H9 (cell line): ENCODE measurements around the gene CYB5R3. TPM values are rescaled to one million over a fixed set of nuclear protein-coding genes. Genes with fewer than 3 reads are reported as not detected.

Experiments
- DNase-seq: peaks from one replicate; pipeline ENCODE4 v3.0.0-alpha.2; 2017
- H2AFZ ChIP-seq: one replicate; pipeline ENCODE4 v1.6.1; 2013; ENCODE audit warnings: mild to moderate bottlenecking, low read length, control low read depth, moderate library complexity
- H2AK5ac ChIP-seq: 2 replicates; pipeline ENCODE4 v1.6.1; 2013; ENCODE audit warnings: low read length, control low read depth, mixed read lengths; ENCODE audit not compliant: insufficient read length
- H2BK120ac ChIP-seq: one replicate; pipeline ENCODE4 v1.6.1; 2013; ENCODE audit warnings: low read depth, mild to moderate bottlenecking, low read length, control low read depth, inconsistent platforms; ENCODE audit not compliant: poor library complexity, severe bottlenecking
- H2BK12ac ChIP-seq: 2 replicates; pipeline ENCODE4 v1.6.1; 2013; ENCODE audit warnings: low read length, control low read depth, mixed read lengths, low read depth; ENCODE audit not compliant: insufficient read length
- H2BK15ac ChIP-seq: 2 replicates; pipeline ENCODE4 v1.6.1; 2013; ENCODE audit warnings: low read depth, low read length, control low read depth
- H2BK20ac ChIP-seq: one replicate; pipeline ENCODE4 v1.6.1; 2013; ENCODE audit warnings: low read depth, mild to moderate bottlenecking, low read length, control low read depth, inconsistent platforms; ENCODE audit not compliant: poor library complexity, severe bottlenecking
- H2BK5ac ChIP-seq: 2 replicates; pipeline ENCODE4 v1.6.1; 2013; ENCODE audit warnings: low read length, control low read depth, mixed read lengths; ENCODE audit not compliant: insufficient read length
- H3K14ac ChIP-seq: 2 replicates; pipeline ENCODE4 v1.6.1; 2013; ENCODE audit warnings: low read length, control low read depth; ENCODE audit not compliant: insufficient read depth
- H3K18ac ChIP-seq: 2 replicates; pipeline ENCODE4 v1.6.1; 2013; ENCODE audit warnings: low read depth, mild to moderate bottlenecking, mixed read lengths, low read length, control low read depth; ENCODE audit not compliant: insufficient read length
- H3K23ac ChIP-seq: 2 replicates; pipeline ENCODE4 v1.6.1; 2013; ENCODE audit warnings: low read length, control low read depth, mixed read lengths, low read depth; ENCODE audit not compliant: insufficient read length
- H3K23me2 ChIP-seq: 2 replicates; pipeline ENCODE4 v1.6.1; 2013; ENCODE audit warnings: low read depth, mild to moderate bottlenecking, mixed read lengths, low read length, control low read depth; ENCODE audit not compliant: insufficient read length, poor library complexity, severe bottlenecking
- H3K27ac ChIP-seq: 2 replicates; pipeline ENCODE4 v1.5.1; 2013; ENCODE audit warnings: low read length, control low read depth, mixed read lengths, low read depth; ENCODE audit not compliant: insufficient read length
- H3K27me3 ChIP-seq: 2 replicates; pipeline ENCODE4 v1.6.1; 2013; ENCODE audit warnings: low read length, control low read depth, inconsistent platforms; ENCODE audit not compliant: insufficient read depth
- H3K4ac ChIP-seq: 2 replicates; pipeline ENCODE4 v1.6.1; 2013; ENCODE audit warnings: low read depth, mild to moderate bottlenecking, control low read depth, inconsistent platforms, low read length, moderate library complexity
- H3K4me1 ChIP-seq: 2 replicates; pipeline ENCODE4 v1.6.1; 2013; ENCODE audit warnings: low read length, control low read depth, inconsistent platforms; ENCODE audit not compliant: insufficient read depth
- H3K4me2 ChIP-seq: 2 replicates; pipeline ENCODE4 v1.6.1; 2013; ENCODE audit warnings: low read length, control low read depth, mixed read lengths; ENCODE audit not compliant: insufficient read length, insufficient read depth
- H3K56ac ChIP-seq: 2 replicates; pipeline ENCODE4 v1.6.1; 2013; ENCODE audit warnings: low read depth, mild to moderate bottlenecking, mixed read lengths, low read length, control low read depth; ENCODE audit not compliant: insufficient read length
- H3K79me1 ChIP-seq: 2 replicates; pipeline ENCODE4 v1.6.1; 2013; ENCODE audit warnings: low read depth, mild to moderate bottlenecking, moderate library complexity, low read length, control low read depth, inconsistent platforms; ENCODE audit not compliant: insufficient read depth, poor library complexity, severe bottlenecking
- H3K79me2 ChIP-seq: 2 replicates; pipeline ENCODE4 v1.6.1; 2013; ENCODE audit warnings: low read length, control low read depth, inconsistent platforms; ENCODE audit not compliant: insufficient read depth
- H3K9ac ChIP-seq: 2 replicates; pipeline ENCODE4 v1.6.1; 2013; ENCODE audit warnings: low read length, control low read depth, mixed read lengths; ENCODE audit not compliant: insufficient read length; ENCODE audit errors: extremely low read depth
- H3K9me3 ChIP-seq: one replicate; pipeline ENCODE4 v1.6.1; 2013; ENCODE audit warnings: low read depth, low read length, inconsistent platforms; ENCODE audit not compliant: control insufficient read depth
- H3T11ph ChIP-seq: one replicate; pipeline ENCODE4 v1.6.1; 2013; ENCODE audit warnings: mild to moderate bottlenecking, low read length, control low read depth, inconsistent platforms
- H4K20me1 ChIP-seq: one replicate; pipeline ENCODE4 v1.6.1; 2013; ENCODE audit not compliant: control insufficient read depth, insufficient read length, insufficient read depth
- H4K5ac ChIP-seq: 2 replicates; pipeline ENCODE4 v1.6.1; 2013; ENCODE audit warnings: low read depth, mild to moderate bottlenecking, mixed read lengths, low read length, control low read depth; ENCODE audit not compliant: insufficient read length
- H4K8ac ChIP-seq: replicated peaks from 2 replicates; pipeline ENCODE4 v1.6.1; 2013; ENCODE audit warnings: low read length, control low read depth, mixed read lengths, low read depth; ENCODE audit not compliant: insufficient read length
- H4K91ac ChIP-seq: 2 replicates; pipeline ENCODE4 v1.6.1; 2013; ENCODE audit warnings: low read depth, mild to moderate bottlenecking, moderate library complexity, mixed read lengths, low read length, control low read depth; ENCODE audit not compliant: insufficient read length
- H3K27ac Mint-ChIP-seq, 3 experiments: 2 replicates in 2 of 3; 3 replicates in 1 of 3; pipeline ENCODE4 v1.8.0; 2020 to 2021; ENCODE audit warnings: mixed read lengths in 3 of 3, mild to moderate bottlenecking in 1 of 3, moderate library complexity in 1 of 3
- H3K27me3 Mint-ChIP-seq: 2 replicates; pipeline ENCODE4 v1.8.0; 2021; ENCODE audit warnings: low read depth, mild to moderate bottlenecking, moderate library complexity, mixed read lengths
- H3K36me3 Mint-ChIP-seq, 3 experiments: 2 replicates in 2 of 3; 3 replicates in 1 of 3; pipeline ENCODE4 v1.8.0; 2020 to 2021; ENCODE audit warnings: low read depth in 3 of 3, mixed read lengths in 3 of 3; ENCODE audit not compliant: insufficient read depth in 1 of 3
- H3K4me1 Mint-ChIP-seq, 2 experiments: 2 replicates each; pipeline ENCODE4 v1.8.0; 2020; ENCODE audit warnings: mixed read lengths in 2 of 2
- H3K4me3 Mint-ChIP-seq, 2 experiments: 2 replicates in 1 of 2; 3 replicates in 1 of 2; pipeline ENCODE4 v1.8.0; 2020 to 2021; ENCODE audit warnings: mild to moderate bottlenecking in 2 of 2, mixed read lengths in 2 of 2, moderate library complexity in 1 of 2
- H3K9me3 Mint-ChIP-seq, 2 experiments: 2 replicates in 1 of 2; 3 replicates in 1 of 2; pipeline ENCODE4 v1.8.0; 2020; ENCODE audit warnings: mild to moderate bottlenecking in 2 of 2, mixed read lengths in 2 of 2, moderate library complexity in 1 of 2
- CTCF ChIP-seq: fragments of 200-600 bp; sonication (generic); conservative IDR thresholded peaks from 3 replicates; pipeline ENCODE4 v1.8.0; 2021; ENCODE audit warnings: antibody characterized with exemption, mild to moderate bottlenecking
- WGBS: extraction: QIAGEN DNeasy Blood & Tissue Kit; methylation state at CpG from one replicate; pipeline ENCODE4 v1.1.7; 2013; ENCODE audit warnings: missing lambda C conversion rate, low lambda C conversion rate, mixed read lengths; ENCODE audit not compliant: insufficient read length; ENCODE audit errors: extremely low coverage; 5-methylcytosine and 5-hydroxymethylcytosine counted together
- total RNA-seq: library from RNA; stranded (reverse); gene quantifications from 2 replicates; pipeline ENCODE4 v1.2.1, GENCODE V29; 2021

The CYB5R3 gene
- total RNA-seq, 1 experiment from 2014 or later: 97.4 TPM

GRCh38 chr22:42610186-42610585 lies 39.0 kb downstream of the CYB5R3 start:
- H2AFZ ChIP-seq: no peak overlapping the region
- H3K27ac ChIP-seq: no peak overlapping the region
- peak overlapping the region in 2 of 3 experiments; percentile 23 to 55; a peak in 2 of 7 replicates for H3K27ac Mint-ChIP-seq
- peaks cover 5% of the 10 kb centered on the region; the same call in 1 of the 2 replicates for H3K4me1 ChIP-seq
- H3K14ac ChIP-seq: no peak overlapping the region
- H2BK15ac ChIP-seq: no peak overlapping the region
- H3K56ac ChIP-seq: no peak overlapping the region
- peaks cover 7 to 19% of the 10 kb centered on the region in 2 experiments; a peak in 4 of 5 replicates for H3K9me3 Mint-ChIP-seq
- H2BK5ac ChIP-seq: no peak overlapping the region
- H3K4me3 Mint-ChIP-seq: no peak overlapping the region
- peaks cover 43 to 71% (median 70%) of the 10 kb centered on the region in 3 experiments for H3K36me3 Mint-ChIP-seq
- H4K8ac ChIP-seq: no peak overlapping the region
- H3T11ph ChIP-seq: no peak overlapping the region
- no peak overlapping the region for H2BK12ac ChIP-seq
- H2AK5ac ChIP-seq: no peak overlapping the region
- H3K23me2 ChIP-seq: peaks cover 5% of the 10 kb centered on the region
- no peak overlapping the region for H2BK120ac ChIP-seq
- H3K18ac ChIP-seq: no peak overlapping the region
- no peak overlapping the region for H3K23ac ChIP-seq
- H2BK20ac ChIP-seq: no peak overlapping the region
- no peak overlapping the region for H3K4me2 ChIP-seq
- no peaks in the 10 kb centered on the region for H3K9me3 ChIP-seq
- DNase-seq: no peak
- TF ChIP-seq CTCF: no peak
- H3K79me1 ChIP-seq: peaks cover 21% of the 10 kb centered on the region
- no peaks in the 10 kb centered on the region for H3K27me3 ChIP-seq
- no peak overlapping the region for H4K91ac ChIP-seq
- H4K5ac ChIP-seq: no peak overlapping the region
- no peak overlapping the region for H3K4ac ChIP-seq
- H3K4me1 Mint-ChIP-seq: peaks cover 42 to 48% of the 10 kb centered on the region in 2 experiments
- H4K20me1 ChIP-seq: no peaks in the 10 kb centered on the region
- no CpG with 5 or more reads among the region's 5 CpGs for WGBS
- peaks cover 2% of the 10 kb centered on the region for H3K27me3 Mint-ChIP-seq
- H3K9ac ChIP-seq: no peak overlapping the region
- H3K79me2 ChIP-seq: peaks cover 54% of the 10 kb centered on the region
